Fibroblast of lung (primary cell): ENCODE measurements around the gene GTPBP1.

Source experiments
- EZH2 ChIP-seq: IDR thresholded peaks from 2 replicates; pipeline ENCODE4 v1.5.1; 2012; ENCODE audit warnings: low read length, control low read depth, mild to moderate bottlenecking; ENCODE audit errors: missing control alignments
- TF ChIP-seq, protein P1 (sequence below), 2 donors: IDR thresholded peaks in 1 of 2; conservative IDR thresholded peaks in 1 of 2; 1 replicate in 1 of 2; 2 replicates in 1 of 2; pipeline ENCODE4 v1.5.1; 2011 to 2012; ENCODE audit warnings: low read length in 2 of 2, control low read depth in 1 of 2, inconsistent platforms in 1 of 2, low read depth in 1 of 2, mild to moderate bottlenecking in 1 of 2

- TF ChIP-seq, protein P1, sequence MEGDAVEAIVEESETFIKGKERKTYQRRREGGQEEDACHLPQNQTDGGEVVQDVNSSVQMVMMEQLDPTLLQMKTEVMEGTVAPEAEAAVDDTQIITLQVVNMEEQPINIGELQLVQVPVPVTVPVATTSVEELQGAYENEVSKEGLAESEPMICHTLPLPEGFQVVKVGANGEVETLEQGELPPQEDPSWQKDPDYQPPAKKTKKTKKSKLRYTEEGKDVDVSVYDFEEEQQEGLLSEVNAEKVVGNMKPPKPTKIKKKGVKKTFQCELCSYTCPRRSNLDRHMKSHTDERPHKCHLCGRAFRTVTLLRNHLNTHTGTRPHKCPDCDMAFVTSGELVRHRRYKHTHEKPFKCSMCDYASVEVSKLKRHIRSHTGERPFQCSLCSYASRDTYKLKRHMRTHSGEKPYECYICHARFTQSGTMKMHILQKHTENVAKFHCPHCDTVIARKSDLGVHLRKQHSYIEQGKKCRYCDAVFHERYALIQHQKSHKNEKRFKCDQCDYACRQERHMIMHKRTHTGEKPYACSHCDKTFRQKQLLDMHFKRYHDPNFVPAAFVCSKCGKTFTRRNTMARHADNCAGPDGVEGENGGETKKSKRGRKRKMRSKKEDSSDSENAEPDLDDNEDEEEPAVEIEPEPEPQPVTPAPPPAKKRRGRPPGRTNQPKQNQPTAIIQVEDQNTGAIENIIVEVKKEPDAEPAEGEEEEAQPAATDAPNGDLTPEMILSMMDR (conservative IDR thresholded peaks at IDR 0.05 in 1 of 2, IDR thresholded peaks at IDR 0.05 in 1 of 2; ENCODE audit: low read depth in 1 of 2, low read length in 2 of 2), result no peak
- TF ChIP-seq EZH2, result no peak
Measured at GRCh38 chr22:38700270-38700788, 5.4 kb upstream of the GTPBP1 start.
